ENCODE results near the gene MACROD2. TPM values are rescaled to one million over a fixed set of nuclear protein-coding genes. Genes with fewer than 3 reads are reported as not detected.
"Not testable (repeated sequence)": the region's sequence is repeated elsewhere in the genome, so short reads cannot be mapped to it uniquely, and the experiment has no call there.

The MACROD2 gene
- total RNA-seq, 1 donor from 2014 or later = 2.5 TPM

GRCh38 chr20:15138548-15139126 lies 1143.3 kb downstream of the MACROD2 start:
- peaks cover 3% of the 10 kb centered on the region for H3K9me3 Mint-ChIP-seq (ENCODE audit: unreplicated experiment)
- H3K4me1 Mint-ChIP-seq (ENCODE audit: unreplicated experiment) = no peaks in the 10 kb centered on the region
- DNase-seq (ENCODE audit: extremely low spot score, unreplicated experiment) = no peak
- TF ChIP-seq CTCF (IDR thresholded peaks at IDR 0.05) = no peak
- no peaks in the 10 kb centered on the region for H3K27me3 Mint-ChIP-seq (ENCODE audit: unreplicated experiment)
- H3K27ac Mint-ChIP-seq (ENCODE audit: unreplicated experiment) = no peak overlapping the region
- H3K36me3 Mint-ChIP-seq (ENCODE audit: unreplicated experiment) = no peaks in the 10 kb centered on the region
- no peak overlapping the region for H3K4me3 Mint-ChIP-seq (ENCODE audit: unreplicated experiment)

GRCh38 chr20:15139522-15139921 lies 1144.2 kb downstream of the MACROD2 start:
- H3K27me3 Mint-ChIP-seq (ENCODE audit: unreplicated experiment) = no peaks in the 10 kb centered on the region
- no peak overlapping the region for H3K4me3 Mint-ChIP-seq (ENCODE audit: unreplicated experiment)
- TF ChIP-seq CTCF (IDR thresholded peaks at IDR 0.05) = no peak
- no peak overlapping the region for H3K27ac Mint-ChIP-seq (ENCODE audit: unreplicated experiment)
- DNase-seq (ENCODE audit: extremely low spot score, unreplicated experiment) = no peak
- no peaks in the 10 kb centered on the region for H3K4me1 Mint-ChIP-seq (ENCODE audit: unreplicated experiment)
- no peaks in the 10 kb centered on the region for H3K36me3 Mint-ChIP-seq (ENCODE audit: unreplicated experiment)
- H3K9me3 Mint-ChIP-seq (ENCODE audit: unreplicated experiment) = peaks cover 3% of the 10 kb centered on the region

- Mint-ChIP-seq H3K36me3 (ENCODE audit: unreplicated experiment) (no peaks in the 10 kb centered on the region), H3K4me3 (ENCODE audit: unreplicated experiment) (no peak overlapping the region), H3K27me3 (ENCODE audit: unreplicated experiment) (no peaks in the 10 kb centered on the region), H3K9me3 (ENCODE audit: unreplicated experiment) (peaks cover 3% of the 10 kb centered on the region), H3K4me1 (ENCODE audit: unreplicated experiment) (peaks cover 2% of the 10 kb centered on the region), H3K27ac (ENCODE audit: unreplicated experiment) (no peak overlapping the region)
- no peak for DNase-seq (ENCODE audit: extremely low spot score, unreplicated experiment)
- TF ChIP-seq CTCF (IDR thresholded peaks at IDR 0.05) = no peak
These were observed 1145.0 kb downstream of the MACROD2 start for GRCh38 chr20:15140286-15140685.

GRCh38 chr20:15140940-15141339 lies 1145.6 kb downstream of the MACROD2 start:
- H3K36me3 Mint-ChIP-seq (ENCODE audit: unreplicated experiment) = not testable (repeated sequence)

GRCh38 chr20:15141861-15142260 lies 1146.5 kb downstream of the MACROD2 start:
- Mint-ChIP-seq H3K9me3 (ENCODE audit: unreplicated experiment) (peaks cover 3% of the 10 kb centered on the region), H3K36me3 (ENCODE audit: unreplicated experiment) (no peaks in the 10 kb centered on the region), H3K4me3 (ENCODE audit: unreplicated experiment) (no peak overlapping the region), H3K4me1 (ENCODE audit: unreplicated experiment) (peaks cover 2% of the 10 kb centered on the region), H3K27ac (ENCODE audit: unreplicated experiment) (no peak overlapping the region), H3K27me3 (ENCODE audit: unreplicated experiment) (no peaks in the 10 kb centered on the region)
- TF ChIP-seq CTCF (IDR thresholded peaks at IDR 0.05) = no peak
- no peak for DNase-seq (ENCODE audit: extremely low spot score, unreplicated experiment)

More at GRCh38 chr20:15140940-15141339, 1145.6 kb downstream of the MACROD2 start:
- H3K4me1 Mint-ChIP-seq (ENCODE audit: unreplicated experiment); H3K27me3 Mint-ChIP-seq (ENCODE audit: unreplicated experiment); DNase-seq (ENCODE audit: extremely low spot score, unreplicated experiment); H3K9me3 Mint-ChIP-seq (ENCODE audit: unreplicated experiment); H3K4me3 Mint-ChIP-seq (ENCODE audit: unreplicated experiment); H3K27ac Mint-ChIP-seq (ENCODE audit: unreplicated experiment): not testable (repeated sequence)

- no peak for DNase-seq (ENCODE audit: extremely low spot score, unreplicated experiment)
- H3K4me3 Mint-ChIP-seq (ENCODE audit: unreplicated experiment) = no peak overlapping the region
- H3K27me3 Mint-ChIP-seq (ENCODE audit: unreplicated experiment) = no peaks in the 10 kb centered on the region
- TF ChIP-seq CTCF (IDR thresholded peaks at IDR 0.05) = no peak
- H3K4me1 Mint-ChIP-seq (ENCODE audit: unreplicated experiment) = peaks cover 2% of the 10 kb centered on the region
- H3K36me3 Mint-ChIP-seq (ENCODE audit: unreplicated experiment) = no peaks in the 10 kb centered on the region
- H3K9me3 Mint-ChIP-seq (ENCODE audit: unreplicated experiment) = peaks cover 3% of the 10 kb centered on the region
- no peak overlapping the region for H3K27ac Mint-ChIP-seq (ENCODE audit: unreplicated experiment)
These were observed 1148.2 kb downstream of the MACROD2 start for GRCh38 chr20:15143478-15143877.

Measured in osteocyte (in vitro differentiated cells).